ENCODE data around the gene CACTIN.
A peak's percentile ranks its signal among the peaks of the same experiment; 100 is the strongest.
"Not testable (repeated sequence)": the region's sequence is repeated elsewhere in the genome, so short reads cannot be mapped to it uniquely, and the experiment has no call there.

The CACTIN gene

GRCh38 chr19:3626473-3627350, at the start of gene CACTIN:
Gene CACTIN, minus strand, starts transcription at chr19:3626790. Its CDS starts 28 bp downstream, at chr19:3626762.
- FAIRE-seq, result peak; percentile 97

DNA sequence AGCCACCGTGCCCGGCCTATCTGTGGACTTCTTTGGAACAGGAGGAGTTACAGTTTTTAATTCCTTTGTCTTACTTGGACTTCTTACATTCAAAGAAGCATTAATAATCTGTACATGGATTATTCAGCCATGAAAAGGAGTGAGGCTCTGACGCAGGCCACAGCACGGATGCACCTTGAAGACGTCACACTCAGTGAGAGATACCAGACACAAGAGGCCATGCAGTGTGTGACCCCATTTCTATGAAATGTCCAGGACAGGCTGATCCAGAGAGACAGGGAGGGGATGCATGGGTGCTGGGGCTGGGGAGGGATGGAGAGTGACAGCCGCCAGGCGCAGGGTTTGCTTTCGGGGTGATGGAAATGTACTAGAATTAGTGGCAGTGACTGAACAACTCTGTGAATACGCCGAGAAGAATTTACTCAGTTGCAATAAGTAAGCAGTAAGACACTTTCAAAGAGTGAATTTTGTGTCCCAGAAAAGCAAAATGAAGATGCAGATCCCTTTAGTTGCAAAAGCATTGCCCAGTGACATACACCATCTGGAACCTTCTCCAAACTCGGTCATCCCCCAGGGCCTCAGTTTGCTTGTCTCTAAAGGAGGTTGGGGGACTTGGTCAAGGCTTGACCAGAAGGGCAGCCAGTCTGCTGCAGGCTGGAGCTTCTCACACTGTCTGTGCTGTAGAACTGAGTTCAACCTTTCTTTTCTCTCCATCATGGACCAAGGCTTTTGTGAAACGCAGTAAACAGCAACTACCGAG, 48.4 kb upstream of the CACTIN start:
- no peak for FAIRE-seq

- no peak for FAIRE-seq
These were observed 47.2 kb upstream of the CACTIN start for GRCh38 chr19:3673506-3674439.

GRCh38 chr19:3672993-3673392, 46.4 kb upstream of the CACTIN start:
- FAIRE-seq, result no peak

DNA sequence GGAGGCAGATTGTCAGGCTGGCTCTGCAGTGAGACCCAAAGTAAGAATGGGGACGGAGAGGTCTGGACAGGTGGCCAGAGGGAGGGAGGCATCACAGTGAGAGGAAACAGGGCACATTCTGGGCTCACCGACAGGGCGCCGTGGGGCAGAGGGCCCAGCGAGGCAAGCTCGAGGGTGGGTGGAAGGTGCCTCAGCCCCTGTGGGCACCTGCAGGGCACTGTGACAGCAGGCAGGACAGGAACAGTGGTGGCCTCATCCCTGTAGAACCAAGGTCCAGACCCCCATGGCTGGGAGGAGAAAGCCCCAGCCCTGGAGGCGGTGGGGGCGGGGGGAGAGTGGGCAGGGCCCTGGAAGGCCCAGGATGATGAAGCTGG, 46.0 kb upstream of the CACTIN start:
- FAIRE-seq, result no peak

DNA sequence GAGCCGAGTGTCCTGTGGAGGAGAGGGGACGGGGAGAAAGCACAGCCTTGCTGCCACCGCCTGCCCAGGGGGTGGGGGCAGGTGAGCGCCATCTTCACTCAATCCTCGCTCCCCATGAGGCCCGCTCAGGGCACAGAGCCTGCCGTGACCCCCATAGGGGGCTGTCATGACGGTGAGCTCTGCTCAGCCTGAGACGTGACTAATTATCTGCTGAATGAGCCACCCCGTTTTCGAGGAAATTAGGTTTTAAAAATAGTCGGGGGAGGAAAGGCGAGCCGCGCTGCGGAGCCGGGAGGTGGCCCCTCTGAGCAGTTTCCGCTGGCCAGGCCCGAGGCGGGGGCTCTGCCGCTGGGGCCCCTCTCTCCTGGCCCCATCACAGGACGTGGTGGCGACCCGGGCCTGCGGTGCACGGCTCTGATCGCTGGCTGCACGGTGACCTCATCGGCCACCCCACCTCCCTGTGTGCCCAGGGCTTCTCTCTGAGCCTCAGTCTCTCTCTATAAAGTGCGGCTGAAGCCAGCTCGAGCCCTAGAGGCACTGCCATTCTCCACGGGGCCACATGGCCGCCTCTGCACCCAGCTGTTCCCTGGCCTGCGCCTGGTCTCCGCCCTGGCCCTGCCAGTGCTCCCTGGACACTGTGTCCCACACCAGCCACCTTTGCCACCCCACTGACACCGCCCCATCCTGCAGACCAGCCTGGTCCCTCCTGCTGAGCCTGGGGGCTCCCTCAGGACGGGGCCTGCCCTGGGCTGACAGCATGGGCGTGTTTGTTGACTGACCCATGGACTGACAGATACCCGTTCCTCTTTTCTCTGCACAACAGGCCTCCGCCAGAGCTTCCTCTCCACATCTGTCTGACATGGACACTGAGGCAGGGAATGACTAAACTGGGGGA, 45.3 kb upstream of the CACTIN start:
- FAIRE-seq, result no peak

- FAIRE-seq, result no peak
These were observed 44.4 kb upstream of the CACTIN start for GRCh38 chr19:3670796-3671679.

DNA sequence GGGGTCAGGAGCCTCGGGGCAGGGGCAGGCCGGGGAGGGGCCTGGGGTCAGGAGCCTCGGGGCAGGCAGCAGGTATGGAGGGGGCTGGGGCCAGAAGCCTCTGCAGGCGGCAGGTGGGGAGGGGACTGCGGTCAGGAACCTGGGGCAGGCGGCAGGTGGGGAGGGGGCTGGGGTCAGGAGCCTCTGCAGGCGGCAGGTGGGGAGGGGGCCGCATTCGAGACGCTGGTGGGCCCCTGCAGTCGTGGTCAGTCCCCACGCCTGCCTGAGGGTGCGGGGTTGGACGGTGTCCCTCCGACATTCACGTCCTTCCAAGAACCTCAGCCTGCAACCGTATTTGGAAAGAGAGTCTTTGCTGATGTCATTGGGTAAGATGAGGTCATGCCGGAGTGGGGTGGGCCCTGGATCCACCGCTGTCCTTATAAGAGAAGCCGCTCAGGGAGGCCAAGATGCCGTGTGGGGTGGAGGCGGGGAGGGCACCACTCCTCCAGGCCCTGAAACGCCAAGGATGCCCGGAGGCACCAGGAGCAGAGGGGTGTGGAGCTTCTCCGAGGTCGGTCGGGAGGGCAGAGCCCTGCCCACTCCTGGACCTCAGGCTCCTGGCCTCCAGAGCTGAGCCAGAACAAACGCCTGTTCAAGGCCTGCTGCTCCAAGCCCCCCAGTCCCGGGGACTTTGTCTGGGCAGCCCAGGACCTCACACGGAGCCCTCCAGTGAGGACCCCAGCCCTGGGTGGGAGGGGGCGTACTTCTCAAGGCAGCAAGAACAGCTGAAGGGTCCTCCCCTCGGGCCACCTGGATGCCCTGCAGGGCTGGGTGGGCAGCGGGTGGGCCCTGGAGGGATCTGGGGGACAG, 43.6 kb upstream of the CACTIN start:
- FAIRE-seq, result no peak

- no peak for FAIRE-seq
These were observed 42.7 kb upstream of the CACTIN start for GRCh38 chr19:3669082-3669946.

GRCh38 chr19:3668331-3669081, 41.9 kb upstream of the CACTIN start:
- no peak for FAIRE-seq

GRCh38 chr19:3667766-3668165, 41.2 kb upstream of the CACTIN start:
- FAIRE-seq, result no peak

DNA sequence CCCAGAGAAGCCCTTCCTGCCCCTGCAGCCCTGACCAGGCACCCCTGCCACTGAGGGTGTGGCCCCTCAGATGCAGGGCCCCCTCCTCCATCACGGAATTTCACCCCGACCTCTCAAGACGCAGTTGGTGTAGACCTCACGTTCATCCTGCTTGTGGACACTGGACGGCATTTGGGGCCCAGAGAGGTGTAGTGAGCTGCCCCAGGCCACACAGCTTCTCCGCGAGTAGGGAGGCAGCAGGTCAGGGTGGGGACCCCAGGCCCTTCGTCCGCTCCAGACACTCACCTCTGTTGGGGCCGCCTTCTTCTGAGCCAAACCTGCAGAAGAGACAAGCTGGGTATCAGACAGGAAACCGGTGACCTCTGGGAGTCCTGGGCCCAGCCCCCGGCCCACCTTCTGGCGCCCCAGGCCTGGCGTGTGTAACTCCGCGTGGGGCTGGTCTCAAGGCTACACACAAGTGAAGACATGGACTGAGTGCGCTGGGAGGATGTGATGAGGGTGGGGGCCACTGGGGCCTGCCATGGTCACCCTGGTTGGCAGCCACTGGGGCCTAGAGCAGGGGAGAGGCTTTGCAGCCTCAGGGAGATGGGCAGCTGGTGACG, 40.5 kb upstream of the CACTIN start:
- no peak for FAIRE-seq

GRCh38 chr19:3666545-3666856, 39.9 kb upstream of the CACTIN start:
- FAIRE-seq, result not testable (repeated sequence)

DNA sequence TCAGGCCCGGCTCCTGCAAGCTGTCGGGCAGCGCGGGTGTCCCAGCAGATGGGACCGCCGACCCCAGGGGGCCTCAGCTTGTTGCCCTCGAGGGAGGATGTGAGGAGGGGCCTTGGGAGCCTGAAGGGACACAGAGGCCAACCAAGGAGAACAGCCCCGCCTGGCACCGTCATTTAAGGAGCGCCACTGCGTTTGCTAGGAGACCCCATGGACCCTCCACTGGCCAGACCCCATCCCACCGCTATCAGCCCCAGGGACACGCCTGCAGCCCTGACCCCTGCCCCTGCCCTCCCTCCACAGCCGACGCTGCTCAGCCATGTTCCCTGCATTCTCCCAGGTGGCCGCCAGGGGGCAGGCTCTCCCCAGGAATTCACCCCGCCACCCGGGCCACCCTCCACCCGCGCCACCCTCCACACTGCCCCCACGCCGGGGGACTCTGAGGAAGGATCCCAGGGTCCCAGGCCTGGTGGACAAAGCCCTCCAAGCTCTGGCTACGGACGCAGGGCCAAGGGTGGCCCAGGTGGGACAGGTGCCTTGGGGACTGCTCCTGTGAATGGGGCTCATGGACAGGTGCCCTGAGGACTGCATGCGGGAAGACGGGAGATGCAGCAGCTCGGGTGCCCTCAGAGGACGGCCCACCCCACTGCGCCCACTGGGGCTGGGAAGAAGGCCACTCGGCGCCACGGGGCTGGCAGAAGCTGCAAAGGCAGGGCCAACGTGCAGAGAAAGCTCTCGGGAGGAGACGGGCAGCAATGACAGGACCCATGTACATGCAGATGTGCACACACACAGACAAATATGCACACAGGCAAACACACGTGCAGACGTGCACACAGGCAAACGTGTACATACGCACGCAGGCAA, 39.3 kb upstream of the CACTIN start:
- no peak for FAIRE-seq

- FAIRE-seq, result no peak
These were observed 38.5 kb upstream of the CACTIN start for GRCh38 chr19:3664879-3665642.

DNA sequence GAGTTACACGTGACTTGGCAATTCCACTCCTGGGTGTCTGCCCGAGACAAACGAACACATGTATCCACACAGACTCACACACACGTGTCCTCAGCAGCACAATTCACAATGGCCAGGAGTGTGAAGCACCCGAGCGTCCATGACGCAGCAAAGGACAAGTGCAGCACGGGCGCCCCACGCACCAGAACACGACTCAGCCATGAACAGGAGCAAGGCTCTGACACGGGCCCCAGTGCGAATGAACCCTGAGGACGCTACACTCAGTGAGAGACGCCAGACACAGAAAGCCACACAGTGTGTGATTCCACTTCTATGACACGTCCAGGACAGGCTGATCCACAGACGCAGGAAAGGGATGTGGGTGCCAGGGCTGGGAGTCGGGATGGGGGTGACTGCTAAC, 37.2 kb upstream of the CACTIN start:
- no peak for FAIRE-seq
